HG03135 (cell line): Measurements from ENCODE around the gene SNX1.
"Not testable (repeated sequence)": the region's sequence is repeated elsewhere in the genome, so short reads cannot be mapped to it uniquely, and the experiment has no call there.

Source experiments
- ATAC-seq: cut with Tn5 transposase; IDR thresholded peaks from one replicate; pipeline ENCODE4 v1.9.1; 2021; ENCODE audit warnings: mild to moderate bottlenecking, moderate library complexity; ENCODE audit not compliant: unreplicated experiment

Gene SNX1

GRCh38 chr15:64095795-64096667 is at the start of gene SNX1:
Gene SNX1 (plus strand): TSS chr15:64095982. CDS start chr15:64096014, 32 bp downstream.
- peak; percentile 44 for ATAC-seq

- peak; percentile 48 for ATAC-seq
These were observed 49.2 kb upstream of the SNX1 start, which contains the start of gene DAPK2 for GRCh38 chr15:64046421-64047153. Gene DAPK2 (minus strand): TSS chr15:64046485. CDS start chr15:64040261, 6,224 bp downstream.

- ATAC-seq: no peak
These were observed 46.9 kb upstream of the SNX1 start for GRCh38 chr15:64048781-64049460.

GRCh38 chr15:64050281-64051092 is 45.3 kb upstream of the SNX1 start:
- no peak for ATAC-seq

- ATAC-seq: no peak
These were observed 44.7 kb upstream of the SNX1 start for GRCh38 chr15:64051093-64051402.

GRCh38 chr15:64051407-64052259 is 44.1 kb upstream of the SNX1 start:
- ATAC-seq: no peak

- no peak for ATAC-seq
These were observed 42.8 kb upstream of the SNX1 start for GRCh38 chr15:64052925-64053491.

- not testable (repeated sequence) for ATAC-seq
These were observed 42.1 kb upstream of the SNX1 start for GRCh38 chr15:64053674-64054073.

- ATAC-seq: no peak
These were observed 37.5 kb upstream of the SNX1 start for GRCh38 chr15:64058279-64058678.

- ATAC-seq: not testable (repeated sequence)
These were observed 36.7 kb upstream of the SNX1 start for GRCh38 chr15:64059104-64059503.

- ATAC-seq: no peak
These were observed 35.1 kb upstream of the SNX1 start for GRCh38 chr15:64060716-64061115.

GRCh38 chr15:64066451-64066850 is 29.3 kb upstream of the SNX1 start:
- ATAC-seq: no peak

- ATAC-seq: no peak
These were observed 28.2 kb upstream of the SNX1 start for GRCh38 chr15:64067564-64068030.

- no peak for ATAC-seq
These were observed 27.6 kb upstream of the SNX1 start for GRCh38 chr15:64068133-64068532.

- no peak for ATAC-seq
These were observed 25.7 kb upstream of the SNX1 start for GRCh38 chr15:64070106-64070505.

GRCh38 chr15:64070965-64071851 is 24.6 kb upstream of the SNX1 start:
- ATAC-seq: no peak

- no peak for ATAC-seq
These were observed 23.6 kb upstream of the SNX1 start for GRCh38 chr15:64071931-64072765.
